GM19025 (cell line): Measurements from ENCODE around the gene FLII.

Experiments
- ATAC-seq: cut with Tn5 transposase; IDR thresholded peaks from one replicate; pipeline ENCODE4 v1.9.1; 2021; ENCODE audit warnings: mild to moderate bottlenecking, low read depth, moderate library complexity; ENCODE audit not compliant: unreplicated experiment

Gene FLII

DNA sequence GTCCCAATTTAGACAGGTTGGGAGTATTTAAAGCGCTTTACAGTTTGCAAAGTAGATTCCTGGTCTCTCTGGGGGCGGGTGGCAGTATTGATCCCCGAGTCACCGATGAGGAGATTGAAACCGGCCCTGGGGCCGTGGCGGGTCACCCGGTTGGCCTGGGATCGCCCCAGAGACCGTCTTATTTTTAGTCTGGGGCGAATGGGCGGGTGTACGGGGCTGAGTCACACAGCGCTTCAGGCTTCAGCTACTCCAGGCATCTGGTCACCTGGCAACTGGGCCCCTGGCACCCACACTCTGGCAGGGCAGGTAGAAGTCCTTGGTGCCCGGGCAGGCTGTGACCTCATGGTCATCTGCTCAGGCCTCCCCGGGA lies 2.6 kb upstream of the FLII start:
- no peak for ATAC-seq

DNA sequence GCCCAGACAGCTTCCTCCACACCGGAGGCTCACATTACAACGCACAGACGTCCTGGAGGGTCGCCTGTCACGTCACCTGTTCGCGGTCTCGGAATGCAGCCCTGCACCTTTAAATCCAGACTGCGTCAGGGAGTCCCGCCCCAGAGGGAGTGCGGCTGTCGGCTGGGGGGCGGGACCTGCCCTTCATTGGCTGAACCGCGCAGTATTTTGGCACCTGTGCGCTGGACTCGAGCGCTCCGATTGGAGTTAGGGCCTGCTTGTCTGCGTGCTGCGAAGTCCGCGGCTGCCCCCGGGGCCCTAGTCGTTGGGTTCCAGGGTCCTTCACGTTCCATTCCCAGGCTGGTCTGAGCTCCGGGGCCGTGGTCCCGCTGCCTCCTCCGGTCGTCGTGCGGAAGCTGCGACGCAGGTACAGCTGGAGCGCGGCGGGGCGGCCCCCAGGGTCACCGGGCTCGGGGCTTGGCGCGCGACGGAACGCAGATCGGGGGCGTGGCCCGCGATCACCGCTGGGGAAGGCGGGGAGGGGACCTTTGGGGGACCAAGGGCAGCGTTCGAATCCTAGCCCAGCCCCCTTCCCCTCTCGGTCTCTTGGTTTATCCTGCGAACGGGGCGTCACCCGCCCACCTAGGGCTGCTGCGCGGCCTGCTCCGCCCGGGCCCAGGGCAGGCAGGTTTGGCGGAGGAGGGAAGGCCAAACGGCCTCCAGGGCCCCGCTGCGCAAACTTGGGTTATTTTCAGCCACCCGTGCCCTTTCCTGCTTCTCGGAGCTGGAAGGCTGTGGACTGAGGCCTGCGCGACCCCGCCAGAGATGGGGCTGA lies 2.0 kb upstream of the FLII start, which contains the start of gene MIEF2:
Gene MIEF2, plus strand, starts transcription at position 331 of the 814 bp plus-strand sequence. CDS start 2,059 bp downstream, outside the sequence.
- peak; percentile 81 for ATAC-seq

DNA sequence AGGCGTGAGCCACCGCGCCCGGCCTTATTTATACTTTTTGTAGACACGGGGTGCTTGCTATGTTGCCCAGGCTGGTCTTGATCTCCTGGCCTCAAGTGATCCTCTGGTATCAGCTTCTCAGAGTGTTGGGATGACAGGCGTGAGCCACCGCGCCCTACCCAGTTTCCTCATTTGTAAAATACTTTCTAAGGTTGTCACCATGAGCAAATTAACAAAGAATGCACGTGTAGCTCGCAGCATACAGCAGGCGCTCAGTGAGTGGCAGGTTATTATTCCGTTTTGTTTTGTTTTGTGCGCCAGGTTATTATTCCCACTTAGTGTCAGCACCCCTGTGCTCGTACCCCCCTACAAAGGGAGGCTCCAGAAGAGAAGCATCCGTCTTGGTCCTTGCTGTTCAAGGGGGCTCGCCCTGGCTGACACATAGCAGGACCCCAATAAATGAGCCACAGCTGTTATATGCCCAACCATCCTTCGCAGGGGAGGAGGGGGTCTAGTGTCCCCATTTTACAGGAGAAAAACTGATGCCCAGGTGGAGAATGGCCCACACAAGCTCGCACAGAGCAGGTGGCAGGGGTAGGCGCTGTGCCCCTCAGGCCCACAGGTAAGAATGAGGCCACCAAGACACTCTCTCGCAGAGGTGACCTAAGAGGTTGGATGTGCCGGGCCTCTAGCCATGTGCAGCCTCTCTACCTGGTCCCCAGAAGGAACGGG lies 1.2 kb upstream of the FLII start:
- no peak for ATAC-seq

DNA sequence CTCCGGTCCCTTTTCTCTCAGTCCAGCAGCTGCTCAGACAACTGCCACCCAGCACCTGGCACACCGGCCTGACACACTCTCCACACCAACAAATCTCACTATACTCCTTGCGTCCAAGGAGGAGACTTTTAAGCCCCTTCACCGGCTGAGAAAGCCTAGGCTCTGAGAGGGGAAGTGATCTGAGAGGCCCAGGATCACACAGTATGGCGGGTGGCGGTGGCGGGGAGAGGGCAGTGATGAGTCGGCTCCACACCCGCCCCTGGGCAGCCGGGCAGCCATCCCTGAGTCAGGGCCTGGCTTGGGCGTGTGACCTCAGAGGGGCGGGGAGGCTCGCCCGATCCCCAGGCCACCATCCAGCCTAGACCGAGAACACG lies 569 bp downstream of the FLII start:
- ATAC-seq = peak; percentile 28

DNA sequence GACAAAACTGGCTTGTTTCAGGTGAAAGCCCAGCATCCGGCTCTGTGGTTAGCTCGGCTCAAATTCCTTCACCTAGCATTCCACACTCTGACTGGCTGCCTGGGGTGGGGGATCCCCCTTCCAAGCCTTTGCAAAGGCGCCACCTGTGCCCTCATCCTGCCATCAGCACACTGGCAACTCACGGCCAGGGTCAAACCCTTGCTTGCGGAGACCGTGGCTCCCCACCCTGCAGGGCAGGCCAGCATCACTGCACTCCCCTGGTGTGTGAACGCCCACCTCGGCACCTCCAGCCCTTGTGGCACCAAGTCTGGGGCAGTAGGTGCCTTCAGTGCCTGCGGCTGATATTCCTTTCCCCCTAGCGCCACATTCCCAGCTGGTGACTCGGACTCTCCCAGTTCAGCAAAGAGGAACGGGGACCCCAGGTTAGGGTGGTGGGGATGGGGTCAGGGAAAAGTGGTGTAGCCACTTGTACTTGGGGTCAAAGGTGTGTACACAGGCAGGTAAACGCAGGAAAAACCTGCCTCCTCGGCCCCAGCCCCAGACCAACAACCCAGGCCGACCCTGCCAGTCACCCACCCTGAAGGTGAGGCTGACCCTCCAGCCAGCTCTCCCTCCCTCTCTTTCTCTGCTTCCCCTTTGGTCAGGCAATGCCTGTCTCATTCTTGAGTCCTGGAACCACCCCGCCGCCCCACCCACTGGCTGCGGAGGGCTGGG lies 1.1 kb downstream of the FLII start:
- no peak for ATAC-seq

DNA sequence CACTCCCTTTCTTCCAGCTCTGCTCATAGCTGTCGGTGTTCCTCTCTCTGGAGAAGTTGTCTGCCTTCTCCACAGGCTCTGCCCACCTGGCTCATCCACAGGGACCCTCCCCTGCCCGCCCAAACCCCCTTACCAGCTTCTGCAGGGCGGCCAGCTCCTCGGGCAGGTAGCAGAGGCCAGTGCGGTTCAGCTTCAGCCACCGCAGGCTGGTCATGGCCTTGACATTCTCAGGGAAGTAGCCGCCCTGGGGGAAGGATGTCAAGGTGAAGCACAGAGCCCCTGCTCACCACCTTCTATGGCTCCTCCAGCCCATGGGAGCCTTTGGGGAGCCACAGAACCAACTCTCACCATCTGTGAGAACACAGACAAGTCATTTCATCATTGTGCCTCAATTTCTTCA lies 1.8 kb downstream of the FLII start:
- no peak for ATAC-seq

DNA sequence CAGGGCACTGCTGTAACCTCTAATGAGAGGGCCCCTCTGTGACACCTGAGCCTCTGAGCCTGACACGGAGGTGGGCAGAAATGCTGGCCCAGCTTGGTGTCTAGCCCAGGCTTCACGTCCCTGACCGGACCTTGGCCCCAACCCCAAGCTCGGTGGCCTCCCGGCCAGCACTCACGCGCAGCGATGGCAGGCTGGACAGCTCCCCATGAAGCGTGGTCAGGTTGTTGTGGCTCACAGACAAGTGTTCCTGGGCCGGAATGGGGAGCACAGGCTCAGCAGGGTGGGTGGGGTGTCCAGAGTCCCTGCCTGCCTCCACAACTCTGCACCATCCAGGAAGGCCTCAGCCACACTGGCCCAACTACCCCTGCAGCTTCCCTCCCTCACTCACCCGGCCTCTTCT lies 2.2 kb downstream of the FLII start:
- no peak for ATAC-seq

DNA sequence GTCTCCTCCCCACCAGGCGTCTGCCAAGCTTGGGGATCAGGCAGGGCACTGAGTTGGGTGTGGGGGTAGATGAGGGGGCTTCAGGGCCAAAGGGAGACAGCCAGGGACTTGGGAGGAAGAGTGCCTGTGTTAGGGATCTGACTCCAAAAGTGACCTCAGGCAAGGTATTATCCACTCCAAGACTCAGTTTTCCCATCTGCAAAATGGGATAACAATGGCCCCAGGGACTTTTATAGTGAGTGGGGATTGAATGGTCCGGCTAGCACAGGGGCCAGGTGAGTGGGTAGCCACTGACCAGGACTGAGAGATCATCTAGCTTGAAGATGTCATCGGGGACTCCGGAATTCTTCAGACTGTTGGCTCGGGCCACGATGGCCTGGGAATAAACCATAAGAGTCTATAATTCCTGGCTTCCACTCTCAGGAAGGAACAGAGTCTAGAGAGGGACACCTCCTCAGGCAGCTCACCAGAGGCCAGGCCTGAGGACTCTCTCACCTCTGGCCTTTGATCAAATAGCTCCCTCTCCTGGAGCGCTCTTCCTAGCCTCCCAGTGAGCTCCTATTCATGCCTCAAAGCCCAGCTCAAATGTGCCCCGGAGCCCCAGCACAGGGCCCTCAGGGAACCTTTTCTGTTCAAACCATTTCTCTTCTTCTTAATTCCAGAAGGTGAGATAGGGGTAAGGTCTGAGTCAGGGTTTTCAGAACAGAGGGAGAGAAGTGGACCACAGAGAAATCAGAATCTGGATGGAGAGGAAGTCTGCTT lies 3.5 kb downstream of the FLII start:
- no peak for ATAC-seq

DNA sequence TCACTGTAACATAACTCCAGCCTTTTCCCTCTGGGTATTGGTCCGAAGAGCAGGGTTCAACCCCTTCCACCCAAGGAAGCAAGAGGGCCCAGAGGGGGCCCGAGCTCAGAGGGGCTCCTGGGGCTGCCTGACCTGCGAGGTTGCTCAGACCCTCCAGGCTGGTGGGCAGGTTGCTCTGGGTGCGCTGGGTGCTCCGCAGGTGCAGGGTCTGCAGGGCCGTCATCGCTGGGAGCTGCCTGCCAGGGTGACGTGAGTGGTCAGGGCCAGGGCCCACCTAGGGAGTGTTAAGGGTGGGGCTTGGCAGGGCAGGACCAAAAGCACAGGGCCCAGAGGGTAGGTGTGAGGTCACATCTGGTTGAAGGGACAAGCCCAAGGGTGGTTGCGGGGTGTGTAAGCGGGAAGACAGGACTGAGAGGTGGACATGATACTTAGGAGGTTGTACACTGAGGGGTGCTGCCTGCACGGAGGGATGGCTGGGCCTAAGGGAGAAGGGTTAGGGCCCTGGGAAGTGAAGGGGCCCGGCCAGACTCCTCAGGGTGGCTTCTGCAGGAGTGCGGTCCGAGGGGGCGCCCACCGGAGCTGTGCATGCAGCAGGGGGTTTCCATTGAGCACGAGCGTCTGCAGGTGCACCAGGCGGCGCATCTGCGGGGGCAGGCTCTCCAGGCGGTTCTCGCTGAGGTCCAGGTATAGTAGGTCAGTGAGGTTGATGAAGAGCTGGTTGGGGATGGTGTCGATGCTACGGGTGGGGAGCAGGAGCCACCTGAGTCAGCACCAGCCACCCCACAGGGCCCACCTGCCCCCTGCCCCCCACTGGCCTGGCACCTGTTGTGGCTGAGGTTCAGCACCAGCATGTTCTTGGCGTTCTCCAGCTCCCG lies 4.4 kb downstream of the FLII start:
- no peak for ATAC-seq

DNA sequence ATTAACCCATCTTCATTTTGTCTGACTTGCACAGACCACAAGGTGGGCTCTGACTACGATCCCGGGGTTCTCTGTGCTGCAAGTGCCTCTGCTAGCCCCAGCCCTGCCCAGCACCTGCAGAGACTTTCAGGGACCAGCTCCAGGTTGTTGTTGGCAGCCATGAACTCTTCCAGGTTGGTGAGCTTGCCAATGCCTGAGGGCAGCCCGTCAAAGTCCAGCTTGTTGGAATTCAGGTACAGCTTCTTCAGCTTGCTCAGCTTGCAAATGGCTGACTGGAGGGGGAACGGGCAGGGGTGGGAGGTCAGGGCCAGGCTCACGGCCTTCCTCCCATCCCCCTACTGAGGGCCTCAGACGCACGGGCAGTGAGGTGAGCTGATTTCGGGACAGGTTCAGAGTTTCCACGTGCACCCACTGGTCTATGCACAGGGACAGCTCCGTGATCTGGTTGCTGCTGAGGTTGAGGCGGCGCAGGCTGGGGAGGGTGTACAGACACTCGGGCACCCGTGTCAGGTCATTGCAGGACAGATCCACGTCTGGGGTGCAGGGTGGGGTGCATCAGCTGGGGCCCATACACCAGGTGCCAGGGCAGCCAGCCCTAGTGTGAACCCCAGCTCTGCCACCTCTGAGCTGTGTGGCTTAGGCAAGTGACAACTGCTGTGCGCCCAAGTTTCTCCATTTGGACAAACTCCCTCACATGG lies 5.2 kb downstream of the FLII start:
- no peak for ATAC-seq

DNA sequence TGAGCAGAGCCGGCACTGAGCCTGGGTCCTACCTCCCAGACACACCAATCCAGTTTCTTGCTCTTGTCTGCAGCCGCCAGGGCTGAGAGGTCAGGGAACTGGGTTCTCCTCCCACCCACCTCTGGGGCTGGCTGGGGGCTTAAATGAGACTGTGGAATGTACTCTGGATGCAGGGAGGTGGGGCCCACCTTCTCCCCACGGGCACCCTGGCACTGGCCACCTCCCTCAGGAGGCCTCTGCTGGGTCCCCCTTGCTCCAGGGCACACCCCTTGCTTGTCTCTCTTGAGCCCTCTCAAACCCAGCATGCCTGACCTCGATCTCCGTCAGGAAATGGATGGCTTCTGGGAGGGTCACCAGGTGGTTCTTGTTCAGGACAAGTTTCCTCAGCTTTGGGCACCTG lies 6.4 kb downstream of the FLII start:
- ATAC-seq = no peak

DNA sequence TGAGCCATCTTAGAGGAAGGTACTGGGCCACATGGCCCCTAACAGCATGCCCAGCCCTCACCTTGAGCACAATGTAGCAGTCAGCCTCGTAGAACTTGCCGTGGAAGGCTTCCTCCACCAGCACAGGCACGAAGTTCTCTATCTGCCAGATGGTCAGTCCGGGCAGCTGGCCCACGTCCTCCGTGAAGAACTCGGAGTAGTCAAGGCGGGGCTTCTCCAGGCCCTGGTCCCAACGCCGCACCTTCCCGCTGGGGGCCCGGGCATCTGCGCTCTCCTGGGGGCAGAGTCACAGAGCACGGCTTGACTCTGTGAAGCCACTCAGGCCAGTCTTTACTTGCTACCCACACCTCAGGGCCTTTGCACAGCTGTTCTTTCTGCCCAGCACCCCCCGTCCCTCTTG lies 7.3 kb downstream of the FLII start:
- no peak for ATAC-seq

DNA sequence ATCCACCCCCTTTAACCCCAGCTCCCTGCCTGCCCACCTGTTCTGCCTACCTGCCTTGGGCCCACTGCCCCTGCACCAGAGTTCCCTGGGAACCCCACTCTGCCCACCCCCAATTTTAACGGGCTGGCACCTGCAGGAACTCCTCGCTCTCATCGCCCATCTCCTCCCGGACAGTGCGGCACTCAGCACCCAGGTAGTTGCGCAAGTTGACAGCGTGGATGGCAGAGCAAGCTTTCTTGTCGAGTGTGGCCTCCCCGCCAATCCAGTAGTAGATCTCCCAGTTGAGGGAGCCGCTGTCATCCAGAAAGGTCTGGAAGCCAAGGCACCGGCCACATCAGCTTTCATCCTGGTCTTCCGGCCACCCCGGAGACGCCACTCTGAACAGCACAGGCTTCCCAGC lies 7.8 kb downstream of the FLII start:
- no peak for ATAC-seq

DNA sequence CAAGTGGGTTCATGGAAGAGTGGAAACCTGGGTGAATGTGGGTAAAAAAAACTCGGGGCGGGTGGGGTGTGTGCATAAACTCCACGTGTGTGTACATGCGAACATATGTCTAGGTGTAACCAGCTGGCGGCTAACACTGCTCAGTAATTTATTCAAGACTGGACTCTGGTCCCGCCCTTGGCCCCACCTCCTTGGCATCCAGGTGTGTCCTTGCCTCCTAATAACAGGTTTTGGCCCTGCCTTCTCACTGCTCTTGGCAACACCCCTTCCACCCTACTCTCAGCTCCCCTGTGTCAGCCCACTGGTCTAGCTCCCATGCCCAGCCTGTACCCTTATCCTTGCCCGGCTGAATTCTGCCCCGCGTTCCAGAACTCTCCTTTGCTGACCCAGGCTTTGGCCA lies 8.3 kb downstream of the FLII start:
- no peak for ATAC-seq

DNA sequence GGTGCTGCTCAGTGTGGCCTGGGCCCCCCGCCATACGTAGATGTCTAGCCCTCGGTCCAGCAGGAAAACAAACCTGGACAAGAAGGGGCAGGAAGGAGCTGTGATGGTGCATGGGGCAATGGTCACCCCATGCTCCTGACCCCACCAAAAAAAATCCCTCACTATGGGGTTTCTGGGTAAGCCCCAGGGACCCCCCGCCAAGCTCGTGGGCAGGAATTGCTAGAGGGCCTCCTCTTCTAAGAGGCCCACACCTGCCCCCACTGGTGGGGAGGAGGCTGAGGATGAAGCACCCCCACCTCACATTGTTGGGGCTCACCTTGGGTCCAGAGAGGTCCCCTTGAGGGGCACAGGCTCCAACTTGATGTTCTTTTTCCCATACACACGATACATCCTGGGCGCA lies 9.7 kb downstream of the FLII start:
- ATAC-seq = no peak

DNA sequence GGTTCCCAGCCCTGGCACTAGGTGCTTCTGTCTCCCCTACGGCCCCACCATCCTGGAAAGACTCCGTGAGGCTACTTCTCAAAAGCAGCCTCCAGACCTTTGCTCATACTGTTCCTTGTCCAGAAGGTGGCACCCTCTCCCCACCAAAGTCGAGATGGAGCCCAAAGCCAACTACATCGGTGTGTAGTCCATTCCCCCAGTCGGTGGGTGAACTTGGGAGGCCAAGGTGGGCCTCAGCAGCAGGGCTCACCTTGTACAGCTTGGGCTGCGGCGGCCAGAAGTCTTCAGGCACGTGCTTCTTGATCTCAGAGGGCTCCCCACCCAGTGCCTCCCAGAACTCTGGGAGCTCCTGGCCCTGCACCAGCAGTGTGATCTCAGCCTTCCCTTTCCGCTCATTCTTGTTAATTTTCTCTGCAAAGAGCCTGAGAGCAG lies 10.2 kb downstream of the FLII start:
- no peak for ATAC-seq

DNA sequence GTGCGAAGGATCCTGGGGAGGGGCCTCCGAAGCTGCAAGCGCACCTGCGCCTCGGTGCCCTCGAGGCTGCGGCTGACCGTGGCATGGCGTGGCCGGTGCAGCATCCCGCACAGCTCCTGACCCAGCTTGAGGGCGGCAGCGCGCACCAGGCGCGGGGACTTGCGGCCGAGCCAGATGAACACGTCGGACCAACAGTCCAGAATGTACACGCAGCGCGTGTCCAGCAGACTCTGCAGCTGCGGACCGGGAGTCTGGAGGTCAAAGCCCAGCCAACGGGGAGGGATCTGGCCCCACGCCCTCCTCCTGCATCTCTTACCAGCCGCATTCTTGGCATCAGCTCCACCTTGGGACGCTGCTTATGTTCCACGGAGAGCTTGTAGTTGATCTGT lies 10.9 kb downstream of the FLII start:
- no peak for ATAC-seq

DNA sequence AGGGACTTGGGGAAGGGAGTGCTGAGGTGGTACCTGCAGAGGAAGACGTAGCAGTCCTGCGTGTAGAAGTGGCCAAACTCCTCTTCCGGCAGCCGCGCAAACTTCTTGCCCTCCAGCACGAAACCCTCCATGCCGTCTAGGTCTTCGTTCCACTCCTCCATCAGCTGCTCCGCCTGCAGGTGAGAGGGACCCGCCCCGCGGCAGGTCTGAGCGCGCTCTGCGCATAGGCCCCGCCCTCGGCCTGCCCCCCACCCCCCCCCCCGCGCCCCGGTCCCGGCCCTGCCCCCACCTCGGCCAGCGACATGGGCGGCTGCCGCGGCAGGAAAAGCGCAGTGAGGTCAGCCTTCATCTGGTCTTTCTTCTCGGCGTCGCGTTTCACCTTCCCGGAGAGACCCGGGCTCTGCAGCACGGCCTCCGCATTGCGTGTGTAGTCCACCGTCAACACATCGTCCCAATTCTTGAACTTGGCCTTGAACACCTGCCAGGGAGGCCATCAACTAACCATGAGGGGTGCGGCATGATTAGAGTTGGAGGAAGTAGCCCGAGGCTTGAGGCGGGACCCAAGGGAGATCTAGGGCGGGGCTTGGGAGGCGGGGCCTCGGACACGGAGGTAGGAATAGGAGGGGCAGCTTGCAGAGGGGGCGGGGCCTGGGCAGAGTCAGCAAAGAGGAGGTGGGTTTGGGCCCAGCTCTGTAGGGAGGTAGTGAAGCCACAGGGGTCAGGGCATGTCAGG lies 11.5 kb downstream of the FLII start:
- ATAC-seq = no peak
